H9 (cell line): ENCODE results near the gene AIG1. TPM values are rescaled to one million over a fixed set of nuclear protein-coding genes. Genes with fewer than 3 reads are reported as not detected.

Source experiments
- DNase-seq: peaks from one replicate; pipeline ENCODE4 v3.0.0-alpha.2; 2017
- H2AFZ ChIP-seq: one replicate; pipeline ENCODE4 v1.6.1; 2013; ENCODE audit warnings: mild to moderate bottlenecking, low read length, control low read depth, moderate library complexity
- H2AK5ac ChIP-seq: 2 replicates; pipeline ENCODE4 v1.6.1; 2013; ENCODE audit warnings: low read length, control low read depth, mixed read lengths; ENCODE audit not compliant: insufficient read length
- H2BK120ac ChIP-seq: one replicate; pipeline ENCODE4 v1.6.1; 2013; ENCODE audit warnings: low read depth, mild to moderate bottlenecking, low read length, control low read depth, inconsistent platforms; ENCODE audit not compliant: poor library complexity, severe bottlenecking
- H2BK12ac ChIP-seq: 2 replicates; pipeline ENCODE4 v1.6.1; 2013; ENCODE audit warnings: low read length, control low read depth, mixed read lengths, low read depth; ENCODE audit not compliant: insufficient read length
- H2BK15ac ChIP-seq: 2 replicates; pipeline ENCODE4 v1.6.1; 2013; ENCODE audit warnings: low read depth, low read length, control low read depth
- H2BK20ac ChIP-seq: one replicate; pipeline ENCODE4 v1.6.1; 2013; ENCODE audit warnings: low read depth, mild to moderate bottlenecking, low read length, control low read depth, inconsistent platforms; ENCODE audit not compliant: poor library complexity, severe bottlenecking
- H2BK5ac ChIP-seq: 2 replicates; pipeline ENCODE4 v1.6.1; 2013; ENCODE audit warnings: low read length, control low read depth, mixed read lengths; ENCODE audit not compliant: insufficient read length
- H3K14ac ChIP-seq: 2 replicates; pipeline ENCODE4 v1.6.1; 2013; ENCODE audit warnings: low read length, control low read depth; ENCODE audit not compliant: insufficient read depth
- H3K18ac ChIP-seq: 2 replicates; pipeline ENCODE4 v1.6.1; 2013; ENCODE audit warnings: low read depth, mild to moderate bottlenecking, mixed read lengths, low read length, control low read depth; ENCODE audit not compliant: insufficient read length
- H3K23ac ChIP-seq: 2 replicates; pipeline ENCODE4 v1.6.1; 2013; ENCODE audit warnings: low read length, control low read depth, mixed read lengths, low read depth; ENCODE audit not compliant: insufficient read length
- H3K23me2 ChIP-seq: 2 replicates; pipeline ENCODE4 v1.6.1; 2013; ENCODE audit warnings: low read depth, mild to moderate bottlenecking, mixed read lengths, low read length, control low read depth; ENCODE audit not compliant: insufficient read length, poor library complexity, severe bottlenecking
- H3K27ac ChIP-seq: 2 replicates; pipeline ENCODE4 v1.5.1; 2013; ENCODE audit warnings: low read length, control low read depth, mixed read lengths, low read depth; ENCODE audit not compliant: insufficient read length
- H3K27me3 ChIP-seq: 2 replicates; pipeline ENCODE4 v1.6.1; 2013; ENCODE audit warnings: low read length, control low read depth, inconsistent platforms; ENCODE audit not compliant: insufficient read depth
- H3K4ac ChIP-seq: 2 replicates; pipeline ENCODE4 v1.6.1; 2013; ENCODE audit warnings: low read depth, mild to moderate bottlenecking, control low read depth, inconsistent platforms, low read length, moderate library complexity
- H3K4me1 ChIP-seq: 2 replicates; pipeline ENCODE4 v1.6.1; 2013; ENCODE audit warnings: low read length, control low read depth, inconsistent platforms; ENCODE audit not compliant: insufficient read depth
- H3K4me2 ChIP-seq: 2 replicates; pipeline ENCODE4 v1.6.1; 2013; ENCODE audit warnings: low read length, control low read depth, mixed read lengths; ENCODE audit not compliant: insufficient read length, insufficient read depth
- H3K56ac ChIP-seq: 2 replicates; pipeline ENCODE4 v1.6.1; 2013; ENCODE audit warnings: low read depth, mild to moderate bottlenecking, mixed read lengths, low read length, control low read depth; ENCODE audit not compliant: insufficient read length
- H3K79me1 ChIP-seq: 2 replicates; pipeline ENCODE4 v1.6.1; 2013; ENCODE audit warnings: low read depth, mild to moderate bottlenecking, moderate library complexity, low read length, control low read depth, inconsistent platforms; ENCODE audit not compliant: insufficient read depth, poor library complexity, severe bottlenecking
- H3K79me2 ChIP-seq: 2 replicates; pipeline ENCODE4 v1.6.1; 2013; ENCODE audit warnings: low read length, control low read depth, inconsistent platforms; ENCODE audit not compliant: insufficient read depth
- H3K9ac ChIP-seq: 2 replicates; pipeline ENCODE4 v1.6.1; 2013; ENCODE audit warnings: low read length, control low read depth, mixed read lengths; ENCODE audit not compliant: insufficient read length; ENCODE audit errors: extremely low read depth
- H3K9me3 ChIP-seq: one replicate; pipeline ENCODE4 v1.6.1; 2013; ENCODE audit warnings: low read depth, low read length, inconsistent platforms; ENCODE audit not compliant: control insufficient read depth
- H3T11ph ChIP-seq: one replicate; pipeline ENCODE4 v1.6.1; 2013; ENCODE audit warnings: mild to moderate bottlenecking, low read length, control low read depth, inconsistent platforms
- H4K20me1 ChIP-seq: one replicate; pipeline ENCODE4 v1.6.1; 2013; ENCODE audit not compliant: control insufficient read depth, insufficient read length, insufficient read depth
- H4K5ac ChIP-seq: 2 replicates; pipeline ENCODE4 v1.6.1; 2013; ENCODE audit warnings: low read depth, mild to moderate bottlenecking, mixed read lengths, low read length, control low read depth; ENCODE audit not compliant: insufficient read length
- H4K8ac ChIP-seq: replicated peaks from 2 replicates; pipeline ENCODE4 v1.6.1; 2013; ENCODE audit warnings: low read length, control low read depth, mixed read lengths, low read depth; ENCODE audit not compliant: insufficient read length
- H4K91ac ChIP-seq: 2 replicates; pipeline ENCODE4 v1.6.1; 2013; ENCODE audit warnings: low read depth, mild to moderate bottlenecking, moderate library complexity, mixed read lengths, low read length, control low read depth; ENCODE audit not compliant: insufficient read length
- H3K27ac Mint-ChIP-seq, 3 experiments: 2 replicates in 2 of 3; 3 replicates in 1 of 3; pipeline ENCODE4 v1.8.0; 2020 to 2021; ENCODE audit warnings: mixed read lengths in 3 of 3, mild to moderate bottlenecking in 1 of 3, moderate library complexity in 1 of 3
- H3K27me3 Mint-ChIP-seq: 2 replicates; pipeline ENCODE4 v1.8.0; 2021; ENCODE audit warnings: low read depth, mild to moderate bottlenecking, moderate library complexity, mixed read lengths
- H3K36me3 Mint-ChIP-seq, 3 experiments: 2 replicates in 2 of 3; 3 replicates in 1 of 3; pipeline ENCODE4 v1.8.0; 2020 to 2021; ENCODE audit warnings: low read depth in 3 of 3, mixed read lengths in 3 of 3; ENCODE audit not compliant: insufficient read depth in 1 of 3
- H3K4me1 Mint-ChIP-seq, 2 experiments: 2 replicates each; pipeline ENCODE4 v1.8.0; 2020; ENCODE audit warnings: mixed read lengths in 2 of 2
- H3K4me3 Mint-ChIP-seq, 2 experiments: 2 replicates in 1 of 2; 3 replicates in 1 of 2; pipeline ENCODE4 v1.8.0; 2020 to 2021; ENCODE audit warnings: mild to moderate bottlenecking in 2 of 2, mixed read lengths in 2 of 2, moderate library complexity in 1 of 2
- H3K9me3 Mint-ChIP-seq, 2 experiments: 2 replicates in 1 of 2; 3 replicates in 1 of 2; pipeline ENCODE4 v1.8.0; 2020; ENCODE audit warnings: mild to moderate bottlenecking in 2 of 2, mixed read lengths in 2 of 2, moderate library complexity in 1 of 2
- WGBS: extraction: QIAGEN DNeasy Blood & Tissue Kit; methylation state at CpG from one replicate; pipeline ENCODE4 v1.1.7; 2013; ENCODE audit warnings: missing lambda C conversion rate, low lambda C conversion rate, mixed read lengths; ENCODE audit not compliant: insufficient read length; ENCODE audit errors: extremely low coverage; 5-methylcytosine and 5-hydroxymethylcytosine counted together
- total RNA-seq: library from RNA; stranded (reverse); gene quantifications from 2 replicates; pipeline ENCODE4 v1.2.1, GENCODE V29; 2021
- TF ChIP-seq, protein P1 (sequence below): fragments of 200-600 bp; sonication (generic); conservative IDR thresholded peaks from 3 replicates; pipeline ENCODE4 v1.8.0; 2021; ENCODE audit warnings: antibody characterized with exemption, mild to moderate bottlenecking

AIG1 gene
- total RNA-seq, 1 experiment from 2014 or later = 44.6 TPM

DNA sequence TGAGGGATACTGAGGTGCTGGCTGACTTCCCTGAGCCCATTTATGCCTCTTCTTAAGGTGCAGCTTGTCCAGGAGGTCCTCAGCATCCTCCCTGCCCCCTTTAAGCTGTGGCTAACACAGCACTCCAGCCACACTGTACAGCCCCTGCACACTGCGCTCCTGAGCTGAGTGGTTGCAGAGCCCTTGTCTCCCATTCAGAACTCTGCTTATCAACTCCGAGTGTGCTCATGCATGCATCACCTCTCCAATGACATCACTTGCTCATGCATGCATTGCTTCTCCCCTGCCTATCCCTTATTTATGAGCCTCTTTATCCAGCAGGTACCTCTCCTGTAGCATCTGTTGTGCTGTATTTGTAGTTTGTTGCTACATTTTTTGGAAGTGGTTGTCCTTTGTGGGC is 124.6 kb downstream of the AIG1 start:
- no peak overlapping the region for H2AK5ac ChIP-seq
- H3K79me1 ChIP-seq = no peaks in the 10 kb centered on the region
- H3K27ac Mint-ChIP-seq = no peak overlapping the region; a peak in 1 of 7 replicates
- no peak overlapping the region for H3K56ac ChIP-seq
- no peak overlapping the region for H4K8ac ChIP-seq
- no peak overlapping the region for H2AFZ ChIP-seq
- no peak overlapping the region for H3K27ac ChIP-seq
- no peak overlapping the region for H3K4ac ChIP-seq
- H3K4me1 ChIP-seq = no peaks in the 10 kb centered on the region
- H3K36me3 Mint-ChIP-seq = peaks cover 0 to 16% (median 11%) of the 10 kb centered on the region in 3 experiments; a peak in 5 of 7 replicates
- no peaks in the 10 kb centered on the region for H3K9me3 Mint-ChIP-seq
- no peak overlapping the region for H2BK5ac ChIP-seq
- no peak overlapping the region for H2BK12ac ChIP-seq
- no peak overlapping the region for H2BK15ac ChIP-seq
- no peaks in the 10 kb centered on the region for H3K9me3 ChIP-seq
- no peaks in the 10 kb centered on the region for H3K79me2 ChIP-seq
- no peak overlapping the region for H2BK20ac ChIP-seq
- no peaks in the 10 kb centered on the region for H4K20me1 ChIP-seq
- H3K23me2 ChIP-seq = no peaks in the 10 kb centered on the region
- no CpG with 5 or more reads among the region's 2 CpGs for WGBS
- H3K14ac ChIP-seq = no peak overlapping the region
- TF ChIP-seq, protein P1, sequence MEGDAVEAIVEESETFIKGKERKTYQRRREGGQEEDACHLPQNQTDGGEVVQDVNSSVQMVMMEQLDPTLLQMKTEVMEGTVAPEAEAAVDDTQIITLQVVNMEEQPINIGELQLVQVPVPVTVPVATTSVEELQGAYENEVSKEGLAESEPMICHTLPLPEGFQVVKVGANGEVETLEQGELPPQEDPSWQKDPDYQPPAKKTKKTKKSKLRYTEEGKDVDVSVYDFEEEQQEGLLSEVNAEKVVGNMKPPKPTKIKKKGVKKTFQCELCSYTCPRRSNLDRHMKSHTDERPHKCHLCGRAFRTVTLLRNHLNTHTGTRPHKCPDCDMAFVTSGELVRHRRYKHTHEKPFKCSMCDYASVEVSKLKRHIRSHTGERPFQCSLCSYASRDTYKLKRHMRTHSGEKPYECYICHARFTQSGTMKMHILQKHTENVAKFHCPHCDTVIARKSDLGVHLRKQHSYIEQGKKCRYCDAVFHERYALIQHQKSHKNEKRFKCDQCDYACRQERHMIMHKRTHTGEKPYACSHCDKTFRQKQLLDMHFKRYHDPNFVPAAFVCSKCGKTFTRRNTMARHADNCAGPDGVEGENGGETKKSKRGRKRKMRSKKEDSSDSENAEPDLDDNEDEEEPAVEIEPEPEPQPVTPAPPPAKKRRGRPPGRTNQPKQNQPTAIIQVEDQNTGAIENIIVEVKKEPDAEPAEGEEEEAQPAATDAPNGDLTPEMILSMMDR = no peak
- no peak for DNase-seq
- H4K5ac ChIP-seq = no peak overlapping the region
- no peaks in the 10 kb centered on the region for H3K27me3 ChIP-seq
- H2BK120ac ChIP-seq = no peak overlapping the region
- no peak overlapping the region for H3T11ph ChIP-seq
- H3K18ac ChIP-seq = no peak overlapping the region
- H3K23ac ChIP-seq = no peak overlapping the region
- no peak overlapping the region for H3K4me2 ChIP-seq
- no peak overlapping the region for H3K9ac ChIP-seq
- no peak overlapping the region for H3K4me3 Mint-ChIP-seq
- H4K91ac ChIP-seq = no peak overlapping the region
- H3K27me3 Mint-ChIP-seq = no peaks in the 10 kb centered on the region; the same call in 1 of the 2 replicates
- no peaks in the 10 kb centered on the region for H3K4me1 Mint-ChIP-seq
